ENCODE measurements around the gene TBL1XR1.

The TBL1XR1 gene

DNA sequence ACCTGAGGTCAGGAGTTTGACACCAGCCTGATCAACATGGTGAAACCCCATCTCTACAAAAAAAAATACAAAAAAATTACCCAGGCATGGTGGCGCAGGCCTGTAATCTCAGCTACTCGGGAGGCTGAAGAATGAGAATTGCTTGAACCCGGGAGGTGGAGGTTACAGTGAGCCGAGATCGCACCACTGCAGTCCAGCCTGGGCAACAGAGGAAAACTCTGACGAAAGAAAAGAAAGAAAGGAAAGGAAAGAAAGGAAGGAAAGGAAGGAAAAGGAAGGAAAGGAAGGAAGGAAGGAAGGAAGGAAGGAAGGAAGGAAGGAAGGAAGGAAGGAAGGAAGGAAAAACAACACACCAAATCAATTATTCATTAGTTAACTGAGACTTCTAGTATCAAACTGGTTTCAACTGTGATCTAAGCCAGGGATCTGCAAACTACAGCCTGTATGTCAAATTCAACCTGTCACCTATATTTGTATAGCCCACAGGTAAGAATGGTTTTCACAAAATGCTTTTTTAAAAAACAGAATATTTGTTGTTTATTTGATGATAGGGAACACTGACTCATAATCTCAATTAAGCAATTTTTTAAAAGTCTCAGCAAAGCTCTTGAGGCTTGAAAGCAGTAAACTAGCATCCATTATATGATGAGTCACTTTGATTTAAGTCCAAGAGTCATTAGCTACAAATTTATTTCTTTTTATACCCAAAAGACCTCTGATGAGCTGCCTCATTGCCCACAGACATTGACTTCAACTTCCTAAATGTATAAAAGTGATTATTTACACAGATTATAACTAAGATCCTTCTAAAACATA, 127.6 kb downstream of the TBL1XR1 start:
- H3K9me3 Mint-ChIP-seq: no peaks in the 10 kb centered on the region
- H3K36me3 Mint-ChIP-seq (ENCODE audit: insufficient read depth): peaks cover 5% of the 10 kb centered on the region
- H3K4me1 Mint-ChIP-seq: peaks cover 48% of the 10 kb centered on the region
- H3K27me3 Mint-ChIP-seq: no peaks in the 10 kb centered on the region
- H3K4me3 Mint-ChIP-seq: no peak overlapping the region
- DNase-seq (ENCODE audit: low spot score in 2 of 2) (no peak), ATAC-seq (replicated peaks; ENCODE audit: extremely low read depth, poor library complexity, severe bottlenecking) (no peak)
- H3K27ac Mint-ChIP-seq (ENCODE audit: low read depth): peak overlapping the region; percentile 22

DNA sequence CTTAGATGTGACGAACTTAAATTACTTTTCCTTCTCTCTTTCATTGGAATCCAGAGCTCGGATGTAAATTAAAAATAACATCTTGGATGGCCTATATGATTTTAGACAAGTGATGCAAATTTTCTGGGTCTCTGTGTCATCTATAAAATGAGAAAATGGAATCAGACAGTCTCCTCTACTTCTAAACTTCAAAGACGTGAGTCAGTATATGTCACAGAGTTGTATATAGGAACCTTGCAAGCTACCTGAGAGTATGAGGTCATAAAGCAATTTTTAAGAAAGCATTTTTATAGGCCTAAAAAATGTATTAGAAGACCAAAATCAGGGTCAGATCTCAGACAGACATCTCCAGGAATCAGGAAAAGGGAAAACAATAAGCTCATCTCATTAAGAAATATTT, 128.3 kb downstream of the TBL1XR1 start:
- Mint-ChIP-seq H3K27ac (ENCODE audit: low read depth) (peak overlapping the region; percentile 22), H3K27me3 (no peaks in the 10 kb centered on the region), H3K36me3 (ENCODE audit: insufficient read depth) (peaks cover 5% of the 10 kb centered on the region), H3K4me3 (no peak overlapping the region), H3K4me1 (peaks cover 46% of the 10 kb centered on the region), H3K9me3 (no peaks in the 10 kb centered on the region)
- DNase-seq (ENCODE audit: low spot score in 2 of 2) (no peak), ATAC-seq (replicated peaks; ENCODE audit: extremely low read depth, poor library complexity, severe bottlenecking) (no peak)

DNA sequence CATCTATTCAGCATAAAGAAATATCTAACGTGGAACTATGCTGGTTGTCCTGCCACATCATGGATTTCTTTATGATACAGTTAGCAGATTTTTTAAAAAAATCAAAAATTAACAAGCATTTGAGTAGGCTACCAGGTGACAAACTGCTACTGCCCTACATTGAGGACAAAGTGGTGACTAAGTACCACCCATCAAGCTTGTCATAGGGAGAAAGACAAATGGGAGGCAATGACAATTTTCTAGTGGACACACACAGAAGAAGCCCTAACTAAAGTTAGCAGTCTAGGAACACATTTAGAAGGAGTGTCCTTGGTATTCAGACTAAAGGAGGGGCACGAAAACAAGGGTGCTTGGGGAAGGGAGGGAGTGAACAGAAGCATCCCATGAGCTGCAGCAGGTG, 131.2 kb downstream of the TBL1XR1 start:
- no peak for DNase-seq (ENCODE audit: low spot score in 2 of 2)

DNA sequence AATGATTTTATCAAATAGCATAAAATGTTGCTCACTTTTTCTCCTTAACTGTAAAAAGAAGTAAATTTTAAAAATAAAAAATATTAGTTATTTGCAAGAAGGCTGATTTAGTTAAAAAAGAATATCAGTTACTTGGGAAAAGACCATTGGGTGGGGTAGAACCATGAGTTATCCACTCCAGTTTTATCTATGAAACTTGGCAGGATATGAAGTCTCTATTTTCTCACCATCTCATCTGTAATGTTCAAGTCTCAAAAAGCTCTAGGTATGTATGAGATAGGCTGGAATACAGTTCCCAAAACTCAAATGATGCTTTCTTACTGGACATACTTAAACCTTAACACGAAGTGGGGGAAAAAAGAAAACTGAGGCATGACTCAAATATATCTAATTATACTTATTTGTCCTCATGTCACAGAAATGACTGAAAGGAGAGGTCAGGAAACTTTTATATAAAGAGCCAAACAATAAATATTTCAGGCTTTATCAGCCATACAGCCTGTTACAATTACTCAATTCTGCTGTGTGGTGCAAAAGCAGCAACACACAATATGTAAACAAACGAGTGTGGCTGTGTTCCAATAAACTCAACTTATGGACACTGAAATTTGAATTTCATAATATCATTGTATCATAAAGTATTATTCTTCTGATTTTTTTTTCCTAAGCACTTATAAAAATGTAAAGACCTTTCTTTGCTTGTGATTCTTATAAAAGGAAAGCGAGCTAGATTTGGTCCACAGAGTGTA, 131.8 kb downstream of the TBL1XR1 start:
- Mint-ChIP-seq H3K27me3 (no peaks in the 10 kb centered on the region), H3K36me3 (ENCODE audit: insufficient read depth) (peaks cover 2% of the 10 kb centered on the region), H3K9me3 (no peaks in the 10 kb centered on the region), H3K27ac (ENCODE audit: low read depth) (no peak overlapping the region), H3K4me1 (peaks cover 47% of the 10 kb centered on the region), H3K4me3 (no peak overlapping the region)
- no peak for DNase-seq (ENCODE audit: low spot score in 2 of 2)
- ATAC-seq (replicated peaks; ENCODE audit: extremely low read depth, poor library complexity, severe bottlenecking): no peak

More for the DNA sequence above, 131.2 kb downstream of the TBL1XR1 start:
- H3K27ac Mint-ChIP-seq (ENCODE audit: low read depth): no peak overlapping the region
- peaks cover 2% of the 10 kb centered on the region for H3K36me3 Mint-ChIP-seq (ENCODE audit: insufficient read depth)
- H3K9me3 Mint-ChIP-seq: no peaks in the 10 kb centered on the region
- no peak for ATAC-seq (replicated peaks; ENCODE audit: extremely low read depth, poor library complexity, severe bottlenecking)
- no peaks in the 10 kb centered on the region for H3K27me3 Mint-ChIP-seq
- H3K4me3 Mint-ChIP-seq: no peak overlapping the region
- H3K4me1 Mint-ChIP-seq: peaks cover 50% of the 10 kb centered on the region

DNA sequence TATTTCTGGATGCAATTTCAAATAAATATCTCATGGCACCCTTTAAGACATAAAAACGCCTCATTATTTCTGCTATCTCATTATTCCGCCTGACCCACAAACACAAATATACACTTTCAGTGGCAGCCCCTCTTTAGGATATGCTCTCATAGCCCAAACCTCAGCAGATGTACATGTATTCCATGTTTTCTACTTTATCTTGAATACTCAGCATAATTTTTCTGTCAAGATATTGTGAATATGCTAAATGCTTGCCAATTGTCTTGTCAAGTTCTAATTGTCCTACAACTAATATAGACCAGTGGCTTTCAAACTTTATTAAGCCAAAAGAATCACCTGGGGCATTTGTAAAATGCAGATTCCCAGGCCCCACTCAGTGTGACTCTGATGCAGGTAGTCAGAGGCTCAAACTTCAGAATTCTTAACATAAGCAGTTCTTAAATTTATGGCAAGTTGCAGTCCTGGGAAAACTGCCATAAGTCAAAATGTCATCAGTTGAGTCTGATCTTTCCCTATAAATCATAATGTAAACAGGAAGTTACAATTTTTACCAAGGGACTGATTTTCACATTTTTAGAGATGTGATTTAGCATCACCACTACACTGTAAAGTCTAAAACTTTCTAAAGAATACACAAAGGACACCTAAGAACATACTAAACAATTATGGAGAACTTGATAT, 135.1 kb downstream of the TBL1XR1 start:
- Mint-ChIP-seq H3K36me3 (ENCODE audit: insufficient read depth) (no peaks in the 10 kb centered on the region), H3K4me1 (peaks cover 29% of the 10 kb centered on the region), H3K4me3 (no peak overlapping the region), H3K27ac (ENCODE audit: low read depth) (no peak overlapping the region), H3K9me3 (no peaks in the 10 kb centered on the region), H3K27me3 (no peaks in the 10 kb centered on the region)
- DNase-seq (ENCODE audit: low spot score in 2 of 2) (no peak), ATAC-seq (replicated peaks; ENCODE audit: extremely low read depth, poor library complexity, severe bottlenecking) (no peak)

DNA sequence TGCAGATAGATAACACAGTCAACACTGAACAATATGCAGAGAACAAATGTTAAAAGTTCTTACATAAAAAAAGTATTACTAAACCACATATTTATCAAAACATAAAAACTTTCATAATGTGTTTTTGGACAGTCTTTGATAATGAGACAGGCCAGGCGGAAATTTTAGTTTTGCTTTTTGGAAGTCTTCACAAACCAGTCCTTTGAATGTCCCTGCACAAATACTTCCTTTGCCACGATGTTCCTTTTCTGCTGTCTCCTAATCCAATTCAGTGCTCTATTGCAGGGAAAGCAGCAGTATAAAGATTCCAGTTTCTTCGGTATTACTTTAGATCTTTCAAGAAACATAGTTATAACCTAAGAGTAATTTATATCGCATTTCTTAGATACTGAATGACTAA, 135.9 kb downstream of the TBL1XR1 start:
- no peaks in the 10 kb centered on the region for H3K27me3 Mint-ChIP-seq
- H3K9me3 Mint-ChIP-seq: no peaks in the 10 kb centered on the region
- H3K4me1 Mint-ChIP-seq: peaks cover 25% of the 10 kb centered on the region
- H3K4me3 Mint-ChIP-seq: no peak overlapping the region
- ATAC-seq (replicated peaks; ENCODE audit: extremely low read depth, poor library complexity, severe bottlenecking) (no peak), DNase-seq (ENCODE audit: low spot score in 2 of 2) (no peak)
- no peaks in the 10 kb centered on the region for H3K36me3 Mint-ChIP-seq (ENCODE audit: insufficient read depth)
- no peak overlapping the region for H3K27ac Mint-ChIP-seq (ENCODE audit: low read depth)

DNA sequence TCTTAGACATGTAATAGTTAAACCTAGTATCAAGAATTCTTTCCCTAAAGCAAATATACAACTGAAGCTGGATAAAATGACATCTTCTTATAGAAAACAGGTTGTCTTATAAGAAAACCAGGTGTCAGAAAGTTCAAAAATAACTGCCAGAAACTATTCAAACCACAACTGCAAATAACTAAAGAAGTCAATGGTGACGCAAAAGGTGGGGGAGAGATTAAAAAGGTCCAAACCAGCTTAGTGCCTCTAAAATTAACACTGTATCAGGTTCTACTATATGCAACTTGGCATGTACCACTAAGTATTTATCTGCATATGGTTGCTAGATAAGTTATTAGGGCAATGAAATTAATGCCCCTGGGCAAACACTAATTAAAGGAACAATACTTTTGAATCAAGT, 136.8 kb downstream of the TBL1XR1 start:
- Mint-ChIP-seq H3K4me1 (peaks cover 21% of the 10 kb centered on the region), H3K9me3 (no peaks in the 10 kb centered on the region), H3K27me3 (no peaks in the 10 kb centered on the region), H3K27ac (ENCODE audit: low read depth) (no peak overlapping the region), H3K4me3 (no peak overlapping the region), H3K36me3 (ENCODE audit: insufficient read depth) (no peaks in the 10 kb centered on the region)
- ATAC-seq (replicated peaks; ENCODE audit: extremely low read depth, poor library complexity, severe bottlenecking) (peak; percentile 19), DNase-seq (ENCODE audit: low spot score in 2 of 2) (no peak)

DNA sequence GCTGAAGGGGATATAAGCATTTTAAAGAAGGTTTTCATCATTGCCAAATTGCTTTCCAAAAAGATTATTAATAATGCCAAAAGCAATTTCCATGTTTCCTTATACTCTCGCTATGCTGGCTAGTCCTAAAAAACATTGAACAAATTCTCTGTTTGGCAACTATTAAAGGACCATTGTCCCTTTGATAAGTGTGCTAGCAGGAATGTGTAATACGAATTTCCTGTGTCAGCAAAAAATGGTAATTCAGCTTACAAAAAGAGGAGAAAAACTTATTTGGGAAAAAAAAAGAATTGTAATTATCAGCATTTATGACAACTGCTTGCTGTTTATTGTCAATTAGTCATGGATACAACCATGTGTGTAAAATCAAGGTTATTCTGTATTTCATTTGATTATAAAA, 138.6 kb downstream of the TBL1XR1 start:
- Mint-ChIP-seq H3K36me3 (ENCODE audit: insufficient read depth) (no peaks in the 10 kb centered on the region), H3K4me1 (peaks cover 19% of the 10 kb centered on the region), H3K9me3 (no peaks in the 10 kb centered on the region), H3K27me3 (no peaks in the 10 kb centered on the region), H3K4me3 (no peak overlapping the region), H3K27ac (ENCODE audit: low read depth) (no peak overlapping the region)
- no peak for DNase-seq (ENCODE audit: low spot score in 2 of 2)
- no peak for ATAC-seq (replicated peaks; ENCODE audit: extremely low read depth, poor library complexity, severe bottlenecking)

DNA sequence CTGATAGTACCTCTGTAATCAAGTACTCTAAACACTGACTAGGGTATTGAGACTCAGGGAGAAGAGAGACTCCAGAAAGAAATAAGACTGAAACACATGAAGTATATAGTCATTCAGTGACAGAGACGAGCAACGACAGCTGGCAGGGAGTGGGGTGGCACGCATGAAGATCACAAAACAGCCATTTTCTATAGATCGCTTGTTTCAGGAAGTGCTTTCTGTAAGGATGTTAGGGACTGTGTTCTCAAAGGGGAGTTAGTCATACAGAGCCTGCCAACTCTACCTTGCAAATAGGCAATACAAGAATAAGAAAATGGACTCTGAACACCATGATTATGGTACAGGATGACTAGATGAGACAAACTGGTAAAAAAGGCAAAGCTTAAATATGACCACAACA, 139.5 kb downstream of the TBL1XR1 start:
- Mint-ChIP-seq H3K9me3 (no peaks in the 10 kb centered on the region), H3K4me3 (no peak overlapping the region), H3K4me1 (peaks cover 15% of the 10 kb centered on the region), H3K27ac (ENCODE audit: low read depth) (no peak overlapping the region), H3K36me3 (ENCODE audit: insufficient read depth) (no peaks in the 10 kb centered on the region), H3K27me3 (no peaks in the 10 kb centered on the region)
- ATAC-seq (replicated peaks; ENCODE audit: extremely low read depth, poor library complexity, severe bottlenecking) (peak; percentile 77), DNase-seq (ENCODE audit: low spot score in 2 of 2) (no peak)

DNA sequence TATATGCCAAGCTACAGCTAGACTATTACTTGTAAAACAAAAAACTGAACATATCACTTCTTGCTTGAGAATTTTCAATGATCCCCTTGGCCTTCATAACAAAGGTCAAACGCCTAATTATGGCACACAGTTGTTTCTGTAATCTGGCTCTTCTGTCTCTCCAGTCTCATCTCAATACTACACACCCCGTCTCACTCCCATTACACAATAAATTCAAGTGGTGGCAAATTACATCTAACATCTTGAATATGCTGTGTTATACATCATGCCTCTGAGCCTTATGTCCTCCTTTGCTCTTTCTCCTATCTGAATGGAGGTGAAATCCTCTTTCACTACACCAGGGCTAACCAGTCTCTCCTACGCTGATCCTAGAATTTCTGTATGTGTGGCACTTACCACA, 140.4 kb downstream of the TBL1XR1 start:
- Mint-ChIP-seq H3K27ac (ENCODE audit: low read depth) (no peak overlapping the region), H3K27me3 (no peaks in the 10 kb centered on the region), H3K4me3 (no peak overlapping the region), H3K4me1 (peaks cover 11% of the 10 kb centered on the region), H3K9me3 (no peaks in the 10 kb centered on the region), H3K36me3 (ENCODE audit: insufficient read depth) (no peaks in the 10 kb centered on the region)
- ATAC-seq (replicated peaks; ENCODE audit: extremely low read depth, poor library complexity, severe bottlenecking): no peak
- no peak for DNase-seq (ENCODE audit: low spot score in 2 of 2)

DNA sequence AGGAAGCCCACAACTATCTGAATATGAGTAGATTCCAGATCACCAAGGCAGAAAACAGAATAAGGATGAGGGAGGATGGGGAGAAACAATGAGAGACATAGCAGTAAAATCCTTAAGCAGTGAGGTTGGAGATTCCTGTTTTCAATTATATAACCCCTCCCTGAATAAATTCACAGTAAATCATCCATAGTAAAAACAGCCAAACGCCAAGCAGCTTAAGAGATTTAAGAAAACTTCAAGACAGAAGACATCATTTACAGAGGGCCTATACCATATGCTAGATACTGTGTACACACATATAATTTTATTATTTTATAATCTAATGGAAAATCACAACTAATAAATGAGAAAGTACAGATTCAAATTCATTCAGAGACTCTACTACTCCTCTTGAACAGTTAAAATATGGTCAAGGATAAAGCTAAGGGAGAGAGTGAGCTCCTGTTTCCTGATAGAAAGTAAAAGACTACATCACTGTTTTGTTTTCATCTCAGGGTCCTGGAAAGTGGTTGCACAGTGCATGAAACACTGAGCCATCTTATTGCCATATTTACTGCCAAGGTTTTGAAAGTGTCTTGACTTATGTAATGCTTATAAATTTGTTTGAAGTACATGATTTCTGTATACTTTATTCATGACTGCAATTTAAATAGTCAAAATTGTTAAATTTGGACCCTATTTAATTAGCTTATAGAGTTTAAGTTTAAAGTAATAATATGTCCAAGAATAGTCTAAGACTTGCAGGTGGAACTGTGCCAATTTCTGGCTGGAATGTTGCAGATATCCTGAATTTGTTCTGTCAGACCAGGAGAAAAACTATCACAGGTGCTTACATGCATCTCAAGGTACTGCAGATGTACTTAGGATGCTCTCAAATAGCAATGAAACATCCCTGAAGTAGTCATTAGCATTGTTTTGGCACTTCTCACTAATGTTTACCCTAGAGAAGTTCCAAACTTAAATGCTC, 141.4 kb downstream of the TBL1XR1 start:
- H3K4me3 Mint-ChIP-seq: no peak overlapping the region
- DNase-seq (ENCODE audit: low spot score in 2 of 2): no peak
- H3K27ac Mint-ChIP-seq (ENCODE audit: low read depth): no peak overlapping the region
- peaks cover 8% of the 10 kb centered on the region for H3K4me1 Mint-ChIP-seq
- no peaks in the 10 kb centered on the region for H3K36me3 Mint-ChIP-seq (ENCODE audit: insufficient read depth)
- H3K27me3 Mint-ChIP-seq: no peaks in the 10 kb centered on the region
- no peaks in the 10 kb centered on the region for H3K9me3 Mint-ChIP-seq
- no peak for ATAC-seq (replicated peaks; ENCODE audit: extremely low read depth, poor library complexity, severe bottlenecking)

DNA sequence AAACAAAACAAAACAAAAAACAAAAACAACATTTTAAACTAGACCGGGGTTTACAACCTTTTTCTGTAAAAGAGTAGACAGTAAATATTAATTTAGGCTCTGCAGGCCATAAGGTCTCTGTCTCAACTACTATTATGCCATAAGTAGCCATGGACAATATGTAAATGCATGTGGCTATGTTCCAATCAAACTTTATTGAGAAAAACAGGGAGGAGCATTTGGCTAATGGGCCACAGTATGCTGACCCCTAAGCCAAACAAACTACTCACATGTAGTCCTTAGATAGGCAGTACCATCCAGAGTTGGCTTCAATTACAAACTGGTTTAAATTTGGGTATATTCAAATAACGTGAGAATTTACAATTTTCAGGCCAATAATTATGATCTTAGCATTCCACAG, 144.2 kb downstream of the TBL1XR1 start:
- Mint-ChIP-seq H3K27ac (ENCODE audit: low read depth) (no peak overlapping the region), H3K36me3 (ENCODE audit: insufficient read depth) (peaks cover 25% of the 10 kb centered on the region), H3K4me1 (peaks cover 8% of the 10 kb centered on the region), H3K4me3 (no peak overlapping the region), H3K27me3 (no peaks in the 10 kb centered on the region), H3K9me3 (no peaks in the 10 kb centered on the region)
- ATAC-seq (replicated peaks; ENCODE audit: extremely low read depth, poor library complexity, severe bottlenecking) (no peak), DNase-seq (ENCODE audit: low spot score in 2 of 2) (no peak)
